Muscle layer of colon (tissue), 2 donors: Measurements from ENCODE around the gene CBLC.

ENCODE experiments used
- H3K27ac ChIP-seq: one replicate; pipeline ENCODE4 v1.7.0; 2013; ENCODE audit warnings: low read depth, mild to moderate bottlenecking, low read length, moderate library complexity
- H3K27me3 ChIP-seq, 2 donors: one replicate each; pipeline ENCODE4 v1.7.0; 2013; ENCODE audit warnings: low read length in 2 of 2, mild to moderate bottlenecking in 2 of 2; ENCODE audit not compliant: insufficient read depth in 2 of 2, control insufficient read depth in 1 of 2
- H3K36me3 ChIP-seq: one replicate; pipeline ENCODE4 v1.7.0; 2013; ENCODE audit warnings: mild to moderate bottlenecking, low read length; ENCODE audit not compliant: insufficient read depth
- H3K4me1 ChIP-seq: one replicate; pipeline ENCODE4 v1.7.0; 2013; ENCODE audit warnings: mild to moderate bottlenecking, low read length; ENCODE audit not compliant: insufficient read depth
- H3K4me3 ChIP-seq, 2 donors: one replicate each; pipeline ENCODE4 v1.7.0; 2013; ENCODE audit warnings: low read length in 2 of 2, low read depth in 1 of 2, mild to moderate bottlenecking in 1 of 2, moderate library complexity in 1 of 2
- H3K9ac ChIP-seq: one replicate; pipeline ENCODE4 v1.7.0; 2013; ENCODE audit warnings: low read length
- H3K9me3 ChIP-seq: one replicate; pipeline ENCODE4 v1.7.0; 2013; ENCODE audit warnings: mild to moderate bottlenecking, low read length
- donor health status: abdominal sarcoma.
- donor health status: Adenocarcinoma of cecum.

CBLC gene

GRCh38 chr19:44756089-44756562 is 21.6 kb upstream of the CBLC start:
- H3K27ac ChIP-seq, result peak overlapping the region; percentile 93
- no peaks in the 10 kb centered on the region for H3K9me3 ChIP-seq
- no peaks in the 10 kb centered on the region for H3K27me3 ChIP-seq
- no peak overlapping the region for H3K9ac ChIP-seq
- peaks cover 24% of the 10 kb centered on the region for H3K36me3 ChIP-seq
- no peak overlapping the region for H3K4me3 ChIP-seq
- H3K4me1 ChIP-seq, result peaks cover 50% of the 10 kb centered on the region

- Histone ChIP-seq H3K9ac (peak overlapping the region; percentile 53), H3K4me3 (peak overlapping the region; percentile 61 to 70), H3K27ac (peak overlapping the region; percentile 93), H3K9me3 (no peaks in the 10 kb centered on the region), H3K27me3 (no peaks in the 10 kb centered on the region), H3K36me3 (peaks cover 16% of the 10 kb centered on the region), H3K4me1 (peaks cover 47% of the 10 kb centered on the region)
These were observed 20.5 kb upstream of the CBLC start for GRCh38 chr19:44757057-44757734.

- peaks cover 10% of the 10 kb centered on the region for H3K36me3 ChIP-seq
- no peaks in the 10 kb centered on the region for H3K9me3 ChIP-seq
- peak overlapping the region; percentile 93 for H3K27ac ChIP-seq
- H3K4me1 ChIP-seq, result peaks cover 41% of the 10 kb centered on the region
- peak overlapping the region; percentile 53 for H3K9ac ChIP-seq
- H3K27me3 ChIP-seq, result no peaks in the 10 kb centered on the region
- H3K4me3 ChIP-seq, result peak overlapping the region; percentile 61 to 70
These were observed 19.8 kb upstream of the CBLC start for GRCh38 chr19:44757735-44758505.

GRCh38 chr19:44758596-44758995 is 19.1 kb upstream of the CBLC start:
- Histone ChIP-seq H3K4me1 (peaks cover 38% of the 10 kb centered on the region), H3K27ac (peak overlapping the region; percentile 93), H3K9me3 (no peaks in the 10 kb centered on the region), H3K36me3 (peaks cover 9% of the 10 kb centered on the region), H3K9ac (peak overlapping the region; percentile 44), H3K4me3 (peak overlapping the region; percentile 61 to 70), H3K27me3 (no peaks in the 10 kb centered on the region)

DNA sequence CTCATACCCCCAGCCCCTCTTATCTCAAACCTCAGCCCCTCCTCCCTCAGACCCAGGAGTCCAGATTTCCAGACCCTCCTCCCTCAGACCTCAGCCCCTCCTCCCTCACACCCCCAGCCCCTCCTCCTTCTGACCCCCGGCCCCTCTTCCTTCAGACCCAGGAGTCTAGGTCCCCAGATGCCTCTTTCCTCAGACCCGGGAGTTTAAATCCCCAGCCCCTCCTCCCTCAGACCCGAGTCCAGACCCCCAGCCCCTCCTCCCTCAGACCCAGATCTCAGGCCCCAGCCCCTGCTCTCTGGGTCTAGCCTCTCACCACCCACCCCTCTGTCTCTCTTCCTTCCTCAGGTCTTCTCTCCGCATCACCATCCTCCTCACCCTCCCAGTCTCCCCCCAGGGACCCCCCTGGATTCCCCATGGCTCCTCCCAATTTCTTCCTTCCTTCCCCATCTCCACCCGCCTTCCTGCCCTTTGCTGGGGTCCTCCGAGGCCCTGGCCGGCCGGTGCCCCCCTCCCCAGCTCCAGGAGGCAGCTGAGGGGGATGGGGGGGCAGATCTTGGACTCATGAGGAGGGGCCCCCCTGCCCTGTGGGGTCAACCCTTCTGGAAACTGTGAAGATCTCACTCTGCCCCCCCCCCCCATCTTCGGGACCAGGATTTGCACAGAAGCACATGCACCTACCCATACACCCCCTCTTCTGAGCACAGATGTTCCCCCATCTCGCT is 18.4 kb upstream of the CBLC start:
- Histone ChIP-seq H3K27me3 (no peaks in the 10 kb centered on the region), H3K4me3 (no peak overlapping the region), H3K9ac (no peak overlapping the region), H3K36me3 (peaks cover 9% of the 10 kb centered on the region), H3K27ac (no peak overlapping the region), H3K4me1 (peaks cover 34% of the 10 kb centered on the region), H3K9me3 (no peaks in the 10 kb centered on the region)

DNA sequence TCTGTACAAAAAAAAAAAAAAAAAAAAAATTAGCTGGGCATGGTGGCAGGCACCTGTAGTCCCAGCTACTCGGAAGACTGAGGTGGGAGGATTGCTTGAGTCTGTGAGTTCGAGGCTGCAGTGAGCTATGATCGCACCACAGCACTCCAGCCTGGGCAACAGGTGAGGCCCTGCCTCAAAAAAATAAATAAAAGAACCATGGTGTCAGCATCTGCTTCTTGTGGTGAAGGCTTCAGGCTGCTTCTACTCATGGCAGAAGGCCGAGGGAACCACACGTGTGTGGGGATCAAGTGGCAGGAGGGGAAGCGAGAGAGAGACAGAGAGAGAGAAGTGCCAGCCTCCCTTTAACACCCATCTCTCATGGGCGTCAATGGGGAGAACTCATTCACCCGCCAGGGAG is 15.7 kb upstream of the CBLC start:
- Histone ChIP-seq H3K9ac (no peak overlapping the region), H3K36me3 (peaks cover 9% of the 10 kb centered on the region), H3K27ac (no peak overlapping the region), H3K4me1 (peaks cover 7% of the 10 kb centered on the region), H3K4me3 (no peak overlapping the region), H3K27me3 (no peaks in the 10 kb centered on the region), H3K9me3 (no peaks in the 10 kb centered on the region)

DNA sequence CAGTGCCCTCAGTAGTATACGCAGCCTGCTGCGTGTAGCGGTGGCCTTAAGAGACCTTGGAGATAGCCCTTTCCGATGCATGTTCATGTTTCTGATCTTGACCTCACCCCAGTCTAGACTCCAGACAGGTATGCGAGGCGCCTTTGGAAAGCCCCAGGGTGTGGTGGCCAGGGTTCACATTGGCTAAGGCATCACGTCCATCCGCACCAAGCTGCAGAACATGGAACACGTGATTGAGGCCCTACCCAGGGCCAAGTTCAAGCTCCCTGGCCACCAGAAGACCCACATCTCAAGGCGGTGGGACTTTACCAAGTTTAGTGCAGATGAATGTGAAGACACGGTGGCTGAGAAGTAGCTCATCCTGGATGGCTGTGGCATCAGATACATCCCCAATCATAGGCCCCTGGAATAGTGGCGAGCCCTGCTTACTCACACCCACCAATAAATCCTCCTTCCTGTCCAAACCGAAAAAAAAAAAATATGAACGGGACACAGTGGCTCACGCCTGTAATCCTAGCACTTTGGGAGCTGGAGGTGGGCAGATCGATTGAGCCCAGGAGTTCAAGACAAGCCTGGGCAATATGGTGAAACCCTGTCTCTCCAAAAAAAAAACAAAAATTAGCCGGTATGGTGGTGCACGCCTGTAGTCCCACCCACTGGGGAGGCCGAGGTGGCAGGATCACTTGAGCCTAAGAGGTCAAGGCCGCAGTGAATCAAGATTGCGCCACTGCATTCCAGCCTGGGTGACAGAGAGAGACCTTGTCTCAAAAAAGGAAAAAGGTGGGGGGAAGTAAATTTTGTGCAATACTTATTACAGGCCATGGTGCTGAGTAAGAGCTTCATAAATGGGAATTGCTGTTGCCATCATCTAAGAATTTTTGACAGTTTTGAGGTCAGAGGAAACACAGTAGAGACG is 12.4 kb upstream of the CBLC start:
- Histone ChIP-seq H3K4me1 (no peaks in the 10 kb centered on the region), H3K36me3 (no peaks in the 10 kb centered on the region), H3K9me3 (no peaks in the 10 kb centered on the region), H3K4me3 (no peak overlapping the region), H3K9ac (no peak overlapping the region), H3K27me3 (no peaks in the 10 kb centered on the region), H3K27ac (no peak overlapping the region)

- Histone ChIP-seq H3K27ac (no peak overlapping the region), H3K9ac (no peak overlapping the region), H3K4me1 (no peaks in the 10 kb centered on the region), H3K36me3 (no peaks in the 10 kb centered on the region), H3K27me3 (no peaks in the 10 kb centered on the region), H3K4me3 (no peak overlapping the region), H3K9me3 (no peaks in the 10 kb centered on the region)
These were observed 11.7 kb upstream of the CBLC start for GRCh38 chr19:44765949-44766335.

- no peaks in the 10 kb centered on the region for H3K4me1 ChIP-seq
These were observed 10.2 kb upstream of the CBLC start for GRCh38 chr19:44767295-44768180.

DNA sequence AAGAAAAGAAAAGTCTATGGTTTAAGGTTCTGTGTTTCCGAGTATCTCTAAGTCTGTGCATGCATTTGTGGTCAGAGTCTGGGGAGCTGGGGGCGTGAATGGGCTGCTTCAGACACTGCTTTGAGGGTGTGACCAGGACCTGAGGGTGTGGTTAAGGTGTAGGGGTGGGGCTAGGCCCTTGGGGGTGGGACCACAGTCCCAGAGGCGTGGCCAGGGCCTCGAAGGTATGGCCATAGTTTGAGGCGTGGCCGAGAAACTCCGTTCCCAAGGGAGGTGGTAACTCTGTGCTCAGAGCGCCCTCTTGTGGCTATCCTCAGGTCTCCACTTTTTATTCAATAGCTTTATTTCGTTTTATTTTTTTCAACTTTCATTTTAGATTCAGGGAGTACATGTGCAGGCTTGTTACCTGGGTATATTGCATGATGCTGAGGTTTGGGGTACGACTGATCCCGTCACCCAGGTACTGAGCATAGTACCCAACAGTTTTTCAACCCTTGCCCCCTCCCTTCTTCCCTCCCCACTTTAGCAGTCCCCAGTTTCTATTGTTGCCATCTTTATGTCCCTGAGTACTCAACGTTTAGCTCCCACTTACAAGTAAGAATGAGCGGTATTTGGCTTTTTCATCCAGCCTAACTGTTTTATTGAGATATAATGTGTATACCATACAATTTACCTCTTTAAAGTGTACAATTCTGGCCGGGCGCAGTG is 7.0 kb upstream of the CBLC start:
- Histone ChIP-seq H3K9ac (no peak overlapping the region), H3K27me3 (no peaks in the 10 kb centered on the region), H3K4me3 (peak overlapping the region in 1 of 2 donors; percentile 35), H3K4me1 (no peaks in the 10 kb centered on the region), H3K36me3 (no peaks in the 10 kb centered on the region), H3K27ac (no peak overlapping the region), H3K9me3 (no peaks in the 10 kb centered on the region)

More at GRCh38 chr19:44767295-44768180, 10.2 kb upstream of the CBLC start:
- Histone ChIP-seq H3K27ac (no peak overlapping the region), H3K36me3 (no peaks in the 10 kb centered on the region), H3K4me3 (no peak overlapping the region), H3K9me3 (no peaks in the 10 kb centered on the region), H3K27me3 (no peaks in the 10 kb centered on the region), H3K9ac (no peak overlapping the region)
